GM19468 (cell line): ENCODE measurements around the gene AGBL1.
"Not testable (repeated sequence)": the region's sequence is repeated elsewhere in the genome, so short reads cannot be mapped to it uniquely, and the experiment has no call there.

Experiments
- ATAC-seq: cut with Tn5 transposase; IDR thresholded peaks from one replicate; pipeline ENCODE4 v1.9.1; 2021; ENCODE audit warnings: mild to moderate bottlenecking, moderate library complexity, moderate number of reproducible peaks; ENCODE audit not compliant: unreplicated experiment; ENCODE audit errors: extremely low read depth

AGBL1 gene

DNA sequence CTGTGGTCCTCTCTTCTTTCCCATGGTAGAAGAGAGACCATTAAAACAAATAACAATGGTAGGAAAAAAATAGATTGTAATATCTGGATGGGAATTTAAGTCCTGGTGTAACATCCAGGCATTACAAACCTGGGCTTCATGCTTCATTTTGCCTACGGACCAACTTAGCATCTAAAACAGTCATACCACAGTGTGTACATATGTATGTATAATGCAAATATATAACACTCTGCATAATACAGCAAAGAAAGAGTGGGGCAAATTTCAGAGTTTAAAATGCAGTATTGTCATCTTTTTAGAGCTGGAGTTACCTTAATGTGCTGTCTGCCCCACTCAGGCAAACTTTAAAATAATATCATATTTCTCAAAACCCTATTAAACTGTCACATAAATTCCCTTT is 298.2 kb downstream of the AGBL1 start:
- ATAC-seq, result no peak

- no peak for ATAC-seq
Measured at GRCh38 chr15:86382341-86382740, 302.7 kb downstream of the AGBL1 start.

DNA sequence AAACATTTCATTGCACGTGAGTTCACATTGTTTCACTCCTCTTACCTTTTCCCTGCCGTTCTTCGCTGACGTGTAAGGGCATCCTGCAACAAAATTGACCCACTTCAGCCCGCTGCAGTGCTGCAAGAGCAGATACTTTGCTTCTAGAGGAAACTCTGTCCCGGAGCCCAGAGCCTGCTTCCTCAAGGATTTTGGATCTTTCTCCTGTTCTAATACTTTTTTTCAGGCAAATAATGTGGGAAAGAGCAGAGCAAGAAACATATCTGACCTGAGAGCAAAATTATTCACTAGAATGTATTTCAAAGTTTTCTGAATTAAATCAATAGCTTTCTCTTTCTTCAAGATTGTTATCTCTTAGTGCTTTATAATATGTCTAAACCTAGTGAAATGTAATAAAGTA is 303.9 kb downstream of the AGBL1 start:
- no peak for ATAC-seq

GRCh38 chr15:86384186-86384585 is 304.5 kb downstream of the AGBL1 start:
- ATAC-seq, result no peak

DNA sequence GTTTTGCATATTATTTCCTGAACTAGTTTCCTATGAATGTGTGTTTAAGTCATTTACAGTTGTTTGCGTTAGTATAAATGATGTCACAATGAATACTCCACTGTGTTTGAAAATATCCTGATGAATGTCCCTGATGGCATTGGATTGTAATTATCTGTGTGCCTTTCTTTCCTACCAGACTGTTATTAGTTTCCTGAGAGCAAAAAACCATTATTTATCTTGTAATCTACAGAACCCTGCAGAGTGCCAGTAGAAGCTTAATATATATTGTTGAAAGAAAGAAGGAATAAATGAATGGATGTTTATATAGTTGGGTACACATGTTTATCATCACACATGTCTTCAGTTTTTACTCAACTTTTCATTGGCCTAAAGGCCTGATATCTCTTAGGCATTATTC is 312.6 kb downstream of the AGBL1 start:
- ATAC-seq, result no peak

GRCh38 chr15:86392874-86393273 is 313.2 kb downstream of the AGBL1 start:
- no peak for ATAC-seq

DNA sequence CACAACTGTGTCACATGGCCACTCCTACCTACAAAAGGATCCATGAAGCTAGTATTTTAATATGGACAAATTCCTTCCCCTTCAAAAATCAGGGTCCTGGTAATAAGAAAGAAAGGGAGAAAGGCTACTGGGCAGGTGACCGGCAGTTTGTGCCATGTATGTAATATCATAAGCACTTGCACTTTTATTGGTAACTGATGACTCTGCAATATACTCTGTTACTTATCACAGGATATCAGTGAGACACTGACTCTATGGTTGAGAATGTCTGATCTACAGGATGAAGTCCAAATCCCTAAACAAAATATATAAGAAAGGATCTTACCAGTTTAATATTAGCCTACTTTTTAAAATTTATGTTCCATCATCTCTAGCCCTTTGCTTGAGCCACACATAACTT is 315.2 kb downstream of the AGBL1 start:
- ATAC-seq, result no peak

GRCh38 chr15:86399041-86399954 is 319.6 kb downstream of the AGBL1 start:
- no peak for ATAC-seq

DNA sequence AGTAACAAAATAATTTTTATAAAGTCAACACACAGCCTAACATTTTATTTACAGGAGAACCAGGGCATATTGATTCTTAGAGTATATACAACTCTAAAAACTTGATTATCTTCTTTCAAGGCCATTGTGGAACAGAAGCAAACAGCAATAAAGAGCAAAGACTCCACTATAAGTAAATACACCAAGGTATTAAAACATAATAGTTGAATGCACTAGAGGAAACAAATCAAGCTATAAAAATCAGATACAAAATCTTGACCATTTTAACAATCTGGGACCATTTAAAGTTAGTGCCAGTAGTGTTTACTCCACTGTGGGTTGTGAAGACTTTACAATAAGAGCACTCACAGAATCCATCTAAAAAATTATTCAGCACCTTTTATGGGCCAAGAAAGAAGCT is 323.6 kb downstream of the AGBL1 start:
- no peak for ATAC-seq

DNA sequence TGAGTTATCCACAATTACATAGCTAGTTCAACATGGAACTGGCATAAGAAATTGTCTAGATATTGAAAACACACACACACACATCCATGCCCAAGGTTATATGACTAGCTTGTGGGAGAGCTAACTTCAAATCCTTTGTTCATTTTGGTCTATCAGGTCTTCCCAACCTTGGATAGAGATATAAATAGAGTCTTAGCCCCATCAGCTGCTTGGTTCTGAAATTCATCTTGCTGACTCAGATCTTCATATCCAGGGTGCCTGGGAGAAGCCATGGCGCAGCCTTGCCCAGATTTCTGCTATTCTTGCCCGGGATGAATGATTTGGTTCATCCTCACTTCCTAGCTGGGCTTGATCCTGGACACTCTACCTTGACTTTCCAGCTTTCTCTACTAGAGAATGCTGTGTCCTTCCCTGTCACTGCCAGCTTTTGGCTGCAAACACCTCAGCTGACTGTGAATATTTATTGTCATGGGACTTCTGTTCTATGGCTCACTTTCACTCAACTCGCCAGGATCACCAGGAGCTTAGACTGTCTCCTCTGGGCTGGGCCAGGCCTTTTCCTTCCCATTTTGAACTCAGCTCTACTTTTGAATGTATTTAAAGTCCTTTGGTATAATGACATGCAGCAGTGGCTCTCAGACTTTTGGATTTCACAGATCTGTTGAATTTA is 324.4 kb downstream of the AGBL1 start:
- ATAC-seq, result no peak

- ATAC-seq, result no peak
Measured at GRCh38 chr15:86408261-86408660, 328.6 kb downstream of the AGBL1 start.

- no peak for ATAC-seq
Measured at GRCh38 chr15:86411916-86412315, 332.2 kb downstream of the AGBL1 start.

DNA sequence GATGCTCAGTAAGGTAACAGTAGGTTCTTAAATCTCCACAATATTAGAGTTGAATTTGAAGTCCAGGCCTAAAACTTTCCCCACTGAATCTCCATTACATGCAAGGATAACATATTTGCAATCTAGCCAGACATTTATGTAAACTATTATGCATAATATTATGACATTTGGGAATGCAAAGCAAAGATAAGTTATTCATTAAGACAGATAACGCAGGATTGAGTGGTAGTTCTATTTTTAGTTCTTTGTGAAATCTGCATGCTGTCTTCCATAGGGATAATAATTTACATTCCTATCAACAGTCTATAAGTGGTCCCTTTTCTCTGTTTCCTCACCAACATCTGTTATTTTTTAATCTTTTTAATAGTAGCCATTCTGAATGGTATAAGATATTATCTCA is 333.5 kb downstream of the AGBL1 start:
- no peak for ATAC-seq

- no peak for ATAC-seq
Measured at GRCh38 chr15:86425746-86426145, 346.1 kb downstream of the AGBL1 start.

DNA sequence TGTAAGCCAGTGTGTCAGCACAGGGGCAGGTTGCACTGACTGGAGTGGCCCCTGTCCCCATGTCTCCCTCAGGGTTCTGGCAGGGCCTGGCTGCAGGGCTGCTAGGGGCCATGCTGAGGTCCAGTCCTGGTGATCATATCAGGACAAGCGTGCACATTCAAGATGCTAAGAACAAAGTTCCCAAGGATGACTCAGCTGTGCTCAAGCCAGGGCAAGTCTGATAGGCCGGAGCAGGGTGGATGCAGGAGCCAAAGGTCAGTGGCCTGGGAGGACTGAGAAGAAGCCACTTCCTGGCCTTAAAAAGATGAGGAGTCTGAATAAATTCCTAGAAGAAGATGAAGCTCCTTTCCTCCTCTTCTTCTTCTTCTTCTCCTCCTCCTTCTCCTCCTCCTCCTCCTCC is 353.2 kb downstream of the AGBL1 start:
- no peak for ATAC-seq

- ATAC-seq, result no peak
Measured at GRCh38 chr15:86433983-86434382, 354.3 kb downstream of the AGBL1 start.

DNA sequence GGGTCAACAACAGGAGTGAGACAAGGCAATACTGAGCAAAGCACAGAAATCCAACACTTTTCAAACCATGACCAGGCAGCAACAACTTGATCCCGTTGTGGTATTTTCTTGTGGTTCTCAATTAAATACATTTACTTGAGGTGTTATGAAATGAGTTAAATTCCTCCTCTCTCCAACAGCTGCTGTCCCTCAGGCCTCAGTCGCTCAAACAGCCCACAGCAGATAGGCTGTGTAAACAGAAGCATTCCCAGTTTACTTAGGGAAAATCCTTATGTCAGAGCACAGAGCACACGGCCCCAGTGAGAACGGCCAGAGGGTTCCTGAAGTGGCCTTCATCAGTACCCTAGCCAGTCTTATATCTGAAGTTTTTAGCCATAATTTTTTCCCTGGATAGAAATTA is 359.9 kb downstream of the AGBL1 start:
- ATAC-seq, result no peak

- no peak for ATAC-seq
Measured at GRCh38 chr15:86444527-86444926, 364.9 kb downstream of the AGBL1 start.

DNA sequence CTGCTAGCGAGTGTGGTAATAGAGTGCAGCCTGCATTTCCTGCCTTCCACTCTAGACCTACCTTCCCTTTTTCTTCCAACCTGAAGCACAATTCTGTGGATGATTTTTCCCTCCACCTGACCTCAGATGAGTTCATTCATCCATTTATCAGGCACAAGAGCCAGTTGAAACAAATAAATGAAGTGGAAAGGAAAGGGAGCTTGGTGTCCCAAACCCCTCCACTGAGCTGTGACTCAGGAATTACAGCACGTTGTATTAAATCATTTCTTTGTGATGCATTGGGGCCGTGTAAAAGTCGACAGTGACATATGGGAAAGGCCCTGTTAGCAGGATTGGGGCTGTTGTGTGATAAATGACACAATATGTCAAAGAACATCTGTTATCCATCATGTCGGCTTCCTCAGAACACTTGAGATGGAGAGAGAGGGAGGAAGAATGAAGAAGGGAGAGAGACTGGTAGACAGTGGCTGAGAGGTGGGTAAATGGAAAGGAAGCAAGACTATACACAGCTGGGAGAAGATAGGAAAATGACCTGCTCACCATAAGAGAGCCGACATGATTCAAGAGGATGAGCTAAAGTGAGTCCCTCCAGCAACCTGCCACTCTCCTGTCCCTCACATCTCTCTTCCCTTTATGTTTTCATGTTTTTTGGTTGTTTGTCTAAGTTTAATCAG is 366.0 kb downstream of the AGBL1 start:
- ATAC-seq, result no peak

GRCh38 chr15:86446253-86446640 is 366.6 kb downstream of the AGBL1 start:
- ATAC-seq, result no peak

DNA sequence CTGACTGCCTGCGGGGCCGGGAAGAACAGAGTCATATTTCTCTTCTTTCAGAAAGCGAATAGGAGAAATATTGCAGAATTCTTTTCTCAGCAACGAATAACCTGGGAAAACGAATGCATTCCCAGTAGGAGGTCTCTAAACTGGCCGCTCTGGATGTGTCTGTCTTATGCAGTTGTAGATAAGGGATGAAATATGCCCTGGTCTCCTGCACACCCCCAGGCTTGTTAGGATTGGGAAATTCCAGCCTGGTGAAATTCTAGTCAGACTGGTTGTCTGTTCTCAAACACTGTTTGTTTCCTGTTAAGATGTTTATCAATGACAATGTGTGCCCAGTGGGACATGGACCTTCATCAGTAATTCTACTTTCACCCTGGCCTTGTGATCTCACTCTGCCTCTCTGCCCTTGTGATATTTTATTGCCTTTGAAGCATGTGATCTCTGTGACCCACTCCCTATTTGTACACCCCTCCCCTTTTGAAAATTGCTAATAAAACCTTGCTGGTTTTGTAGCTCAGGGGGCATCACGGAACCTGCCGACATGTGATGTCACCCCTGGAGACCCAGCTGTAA is 385.9 kb downstream of the AGBL1 start:
- not testable (repeated sequence) for ATAC-seq
